GM13977 (cell line): ENCODE measurements around the gene TXNDC2.

Experiments used
- DNase-seq: peaks from one replicate; pipeline ENCODE4 v3.0.0; 2012; ENCODE audit warnings: low spot score
- in situ Hi-C: fragments of 300-500 bp; cut with MboI; formaldehyde crosslinking; loops from one replicate; pipeline ENCODE4 v1.12.0; 2022; ENCODE audit warnings: low sequenced_read_pairs, low pct_unique_long_range_greater_than_20kb, mixed read lengths, inconsistent platforms; ENCODE audit not compliant: unreplicated experiment
- TF ChIP-seq, protein P1 (sequence below): IDR thresholded peaks from 2 replicates; pipeline ENCODE4 v1.5.1; 2012; ENCODE audit warnings: mild to moderate bottlenecking, control low read depth; ENCODE audit not compliant: insufficient read depth; ENCODE audit errors: extremely low read depth, missing control alignments

The TXNDC2 gene

DNA sequence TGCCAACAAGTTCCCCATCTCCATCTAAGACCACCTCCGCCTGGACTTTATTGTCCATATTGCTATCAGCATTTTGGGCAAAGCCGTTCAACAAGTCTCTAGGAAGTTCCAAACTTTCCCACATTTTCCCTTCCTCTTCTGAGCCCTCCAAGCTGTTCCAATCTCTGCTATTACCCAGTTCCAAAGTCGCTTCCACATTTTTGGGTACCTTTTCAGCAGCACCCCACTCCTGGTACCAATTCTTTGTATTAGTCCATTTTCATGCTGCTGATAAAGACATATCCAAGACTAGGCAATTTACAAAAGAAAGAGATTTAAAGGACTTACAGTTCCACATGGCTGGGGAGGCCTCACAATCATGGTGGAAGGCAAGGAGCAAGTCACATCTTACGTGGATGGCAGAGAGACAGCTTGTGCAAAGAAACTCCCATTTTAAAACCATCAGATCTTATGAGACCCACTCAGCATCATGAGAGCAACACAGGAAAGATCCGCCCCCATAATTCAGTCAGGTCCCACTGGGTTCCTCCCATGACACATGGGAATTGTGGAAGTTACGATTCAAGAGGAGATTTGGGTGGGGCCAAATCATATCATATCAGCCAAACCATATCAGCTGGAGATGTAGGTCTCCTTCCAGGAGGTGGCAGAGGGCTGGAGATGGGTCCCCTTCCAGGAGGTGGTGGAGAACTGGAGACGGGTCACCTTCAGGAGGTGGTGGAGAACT lies 19.8 kb upstream of the TXNDC2 start:
- DNase-seq: no peak
- TF ChIP-seq, protein P1, sequence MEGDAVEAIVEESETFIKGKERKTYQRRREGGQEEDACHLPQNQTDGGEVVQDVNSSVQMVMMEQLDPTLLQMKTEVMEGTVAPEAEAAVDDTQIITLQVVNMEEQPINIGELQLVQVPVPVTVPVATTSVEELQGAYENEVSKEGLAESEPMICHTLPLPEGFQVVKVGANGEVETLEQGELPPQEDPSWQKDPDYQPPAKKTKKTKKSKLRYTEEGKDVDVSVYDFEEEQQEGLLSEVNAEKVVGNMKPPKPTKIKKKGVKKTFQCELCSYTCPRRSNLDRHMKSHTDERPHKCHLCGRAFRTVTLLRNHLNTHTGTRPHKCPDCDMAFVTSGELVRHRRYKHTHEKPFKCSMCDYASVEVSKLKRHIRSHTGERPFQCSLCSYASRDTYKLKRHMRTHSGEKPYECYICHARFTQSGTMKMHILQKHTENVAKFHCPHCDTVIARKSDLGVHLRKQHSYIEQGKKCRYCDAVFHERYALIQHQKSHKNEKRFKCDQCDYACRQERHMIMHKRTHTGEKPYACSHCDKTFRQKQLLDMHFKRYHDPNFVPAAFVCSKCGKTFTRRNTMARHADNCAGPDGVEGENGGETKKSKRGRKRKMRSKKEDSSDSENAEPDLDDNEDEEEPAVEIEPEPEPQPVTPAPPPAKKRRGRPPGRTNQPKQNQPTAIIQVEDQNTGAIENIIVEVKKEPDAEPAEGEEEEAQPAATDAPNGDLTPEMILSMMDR: no peak
- in situ Hi-C loops: no loop called here

DNA sequence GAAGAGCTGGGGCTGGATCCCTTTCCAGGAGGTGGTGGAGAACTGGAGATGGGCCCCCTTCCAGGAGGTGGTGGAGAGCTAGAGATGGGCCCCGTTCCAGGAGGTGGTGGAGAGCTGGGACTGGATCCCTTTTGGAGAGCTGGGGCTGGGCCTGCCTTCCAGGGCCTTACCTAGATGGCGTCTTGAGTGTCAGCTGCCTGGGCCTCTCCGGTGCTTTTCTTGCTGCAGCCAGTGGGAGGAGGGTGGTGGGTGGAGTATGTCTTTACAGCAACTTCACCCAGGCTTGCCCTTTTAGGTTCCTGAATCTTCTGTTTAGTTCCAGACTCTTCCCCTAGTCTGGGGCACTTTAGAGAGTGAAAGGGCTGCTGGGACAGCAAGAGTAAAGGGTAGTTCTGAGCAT lies 19.1 kb upstream of the TXNDC2 start:
- no peak for DNase-seq
- TF ChIP-seq, protein P1: no peak
- in situ Hi-C loops: no loop called here

DNA sequence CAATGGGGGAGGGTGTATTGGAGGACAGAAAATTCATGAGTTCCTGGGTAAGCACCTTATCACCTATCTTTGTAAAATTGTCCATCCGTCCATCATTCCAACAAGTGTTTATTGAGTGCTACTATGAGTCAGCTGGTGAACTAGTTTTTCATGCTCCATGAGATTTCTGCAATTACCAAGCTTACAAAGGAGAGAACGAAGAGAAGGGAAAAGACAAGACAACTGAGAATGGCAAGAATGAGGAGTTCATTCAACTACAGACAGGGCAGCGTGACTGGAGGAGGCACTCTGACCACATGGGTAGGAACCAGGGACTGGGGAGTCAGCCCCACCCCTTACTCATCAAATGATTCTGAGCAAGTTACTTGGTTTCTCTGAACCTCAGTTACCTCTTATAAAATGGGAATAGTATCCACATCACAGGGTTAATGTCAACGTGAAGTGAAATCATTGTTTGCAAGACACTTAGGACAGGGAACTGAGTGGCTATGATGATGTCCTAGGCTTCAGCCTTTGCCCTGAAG lies 18.6 kb upstream of the TXNDC2 start:
- no peak for DNase-seq
- in situ Hi-C loops: no loop called here
- TF ChIP-seq, protein P1: no peak

DNA sequence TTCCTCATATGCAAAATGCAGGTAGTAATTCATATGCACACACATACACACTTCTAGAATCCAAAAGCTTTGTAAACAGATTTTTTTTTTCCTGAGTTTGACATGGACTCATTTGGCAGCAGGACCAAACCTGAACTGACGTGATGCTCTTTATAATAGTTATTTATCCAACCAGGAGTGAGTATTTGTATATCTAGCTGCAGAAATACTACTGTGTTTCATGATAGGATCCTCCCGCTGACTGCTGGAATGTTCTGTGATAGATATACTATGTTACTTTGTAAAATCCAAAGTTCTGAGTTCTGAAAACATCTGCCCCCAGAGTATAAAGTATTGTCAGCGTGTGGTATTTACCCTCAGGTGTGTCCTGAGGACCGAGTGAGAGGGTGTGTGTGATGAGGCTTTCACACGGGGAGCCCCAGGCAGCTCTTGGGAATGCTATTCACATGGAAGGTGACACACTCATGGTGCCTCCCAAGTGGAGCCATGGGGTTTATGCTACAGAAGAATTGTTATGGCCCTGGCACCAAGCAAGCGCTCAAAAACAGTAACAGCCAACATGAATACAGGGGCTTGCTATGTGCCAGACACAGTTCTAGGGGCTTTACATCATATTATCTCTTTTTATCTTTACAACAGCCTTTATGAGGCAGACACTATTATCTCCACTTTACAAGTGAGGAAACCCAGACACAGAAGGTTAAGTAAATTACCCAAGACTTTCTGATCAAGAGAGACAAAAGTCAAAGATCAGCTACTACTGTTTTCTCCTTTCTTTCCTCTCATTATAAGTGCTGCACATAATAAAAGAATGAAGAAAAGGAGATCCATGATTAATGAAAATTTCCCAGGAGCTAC lies 16.7 kb upstream of the TXNDC2 start:
- in situ Hi-C loops: no loop called here
- DNase-seq: no peak
- TF ChIP-seq, protein P1: no peak

DNA sequence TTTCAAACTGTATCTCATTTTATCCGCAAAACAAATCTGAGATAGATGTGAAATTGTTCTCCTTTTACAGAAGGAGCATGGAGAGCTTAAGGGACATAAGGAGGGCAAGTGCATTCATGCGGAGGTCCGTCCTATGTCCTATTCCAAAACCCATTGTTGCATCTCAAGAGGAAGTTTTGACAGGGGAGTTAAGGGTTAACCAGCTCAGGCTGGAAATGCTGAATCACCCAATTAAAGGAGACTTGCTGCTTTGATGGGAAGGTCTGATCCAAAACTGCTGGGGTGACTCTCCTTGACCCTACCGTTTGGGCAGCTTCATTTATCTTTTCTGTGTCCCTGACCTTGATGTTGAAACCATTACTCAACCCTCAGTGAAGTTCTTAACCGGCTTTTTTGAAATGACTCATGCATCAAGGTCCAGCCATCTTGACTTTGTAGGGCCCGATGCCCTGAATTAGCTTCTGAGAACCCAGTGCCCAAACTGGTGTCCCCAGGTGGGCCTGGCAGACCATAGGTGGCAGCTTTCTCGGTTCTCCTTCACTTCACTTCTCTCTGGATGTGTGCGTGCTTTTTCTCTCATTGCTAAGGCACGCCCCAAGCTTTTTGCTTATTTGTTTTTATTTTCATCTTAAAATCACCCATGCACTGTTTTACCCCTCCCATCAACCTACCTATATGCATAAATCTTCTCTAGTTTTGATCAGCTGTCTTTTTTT lies 15.9 kb upstream of the TXNDC2 start:
- in situ Hi-C loops: no loop called here
- DNase-seq: peak; percentile 53
- TF ChIP-seq, protein P1: no peak

DNA sequence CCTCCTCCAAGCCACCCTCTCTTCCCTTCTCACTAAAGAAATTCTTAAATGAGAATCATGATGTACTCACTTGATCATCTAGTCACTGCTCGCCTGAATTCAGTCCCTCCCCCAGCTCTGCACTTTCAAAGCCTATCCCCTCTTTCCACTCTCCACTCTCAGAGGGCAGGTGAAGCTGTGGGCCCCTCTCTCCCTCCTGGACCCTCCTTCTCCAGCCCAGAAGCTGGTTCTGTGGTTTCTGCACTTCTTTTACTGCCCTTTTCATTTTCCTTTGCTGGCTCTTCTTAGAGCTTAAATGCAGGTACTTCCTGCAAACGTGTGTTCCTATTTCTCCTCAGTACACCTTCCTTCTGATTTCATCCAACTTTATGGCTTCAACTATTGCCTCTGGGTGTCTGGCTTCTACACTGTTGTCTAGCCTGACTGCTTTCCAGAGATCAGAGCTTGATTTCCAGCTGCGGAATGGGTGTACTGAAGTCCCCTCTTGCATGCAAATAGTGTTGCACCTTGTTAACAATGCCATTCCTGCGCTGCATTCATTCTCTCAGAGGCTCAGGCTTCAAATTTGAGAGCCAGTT lies 15.3 kb upstream of the TXNDC2 start:
- in situ Hi-C loops: no loop called here
- DNase-seq: no peak
- TF ChIP-seq, protein P1: no peak
